HG02588 (cell line): ENCODE results near the gene RBMXL2.

ENCODE experiments used
- ATAC-seq: cut with Tn5 transposase; IDR thresholded peaks from one replicate; pipeline ENCODE4 v1.9.1; 2021; ENCODE audit warnings: mild to moderate bottlenecking, moderate library complexity; ENCODE audit not compliant: unreplicated experiment

Gene RBMXL2

GRCh38 chr11:7088921-7089320 is at the start of gene RBMXL2:
Gene RBMXL2 (plus strand): TSS chr11:7088998. CDS start chr11:7089121, 123 bp downstream.
- no peak for ATAC-seq

DNA sequence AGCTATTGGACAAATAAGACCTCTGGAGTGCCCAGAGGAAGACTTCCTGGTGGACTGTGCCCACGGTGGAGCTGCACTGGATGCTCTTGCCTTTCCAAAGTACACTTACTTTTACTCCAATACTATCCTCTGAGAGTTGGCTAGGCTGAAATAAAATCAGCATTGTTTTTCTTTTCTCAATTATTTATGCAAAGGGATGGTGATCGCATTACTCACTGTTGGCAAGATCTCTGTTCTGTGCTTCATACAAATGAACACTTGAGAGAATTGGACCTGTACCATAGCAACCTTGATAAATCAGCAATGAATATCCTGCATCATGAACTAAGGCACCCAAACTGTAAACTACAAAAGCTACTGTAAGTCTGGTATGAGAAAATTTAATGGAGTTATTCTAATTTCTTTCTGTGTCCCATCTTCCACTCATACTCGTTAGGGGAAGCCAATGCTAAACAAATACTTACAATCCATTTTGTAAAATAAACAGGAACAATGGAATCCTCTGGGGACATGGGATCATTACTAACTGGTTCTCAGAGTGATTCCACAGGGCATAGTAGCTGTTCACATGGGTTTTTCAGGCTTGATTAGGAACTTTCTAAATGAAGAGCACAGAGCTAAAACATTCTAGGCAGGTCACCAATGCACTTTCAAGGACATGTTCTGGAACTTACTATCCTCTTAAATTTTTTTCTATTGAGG is 42.2 kb upstream of the RBMXL2 start:
- ATAC-seq: no peak

- no peak for ATAC-seq
Measured at GRCh38 chr11:7050191-7050590, 38.6 kb upstream of the RBMXL2 start.

DNA sequence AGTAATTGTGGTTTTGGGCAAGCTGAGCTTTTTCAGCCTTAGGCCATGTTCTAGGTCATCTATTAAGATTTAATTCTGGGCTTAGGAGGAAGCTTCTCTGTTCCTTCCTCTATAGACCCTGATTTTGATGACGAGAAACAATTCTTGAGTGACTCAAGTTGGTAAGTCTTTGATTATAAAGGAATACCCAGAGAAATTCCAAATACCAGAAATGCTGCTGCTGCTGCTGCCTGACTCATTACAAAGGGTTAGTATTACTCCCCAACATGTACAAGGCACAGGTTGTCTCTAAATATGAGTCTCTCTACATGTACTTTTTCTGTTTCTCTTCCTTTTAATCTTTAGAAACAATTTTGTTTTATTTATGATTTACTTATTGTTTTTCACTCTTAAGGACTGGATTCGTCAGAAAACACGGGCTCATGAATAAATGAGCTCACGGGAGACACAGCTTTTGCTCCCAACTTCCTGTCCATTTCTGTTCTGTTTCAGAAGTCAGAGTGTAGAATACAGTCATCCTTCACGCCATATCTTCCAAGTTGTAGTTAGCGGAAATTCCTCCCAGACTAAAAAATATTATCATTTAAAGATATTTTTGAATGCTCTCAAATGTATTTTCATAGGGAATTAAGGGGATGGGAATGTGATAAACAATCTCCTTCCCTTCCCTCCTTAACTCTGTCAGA is 31.8 kb upstream of the RBMXL2 start:
- no peak for ATAC-seq

- no peak for ATAC-seq
Measured at GRCh38 chr11:7057641-7058040, 31.2 kb upstream of the RBMXL2 start.

GRCh38 chr11:7060868-7061267 is 27.9 kb upstream of the RBMXL2 start:
- no peak for ATAC-seq

GRCh38 chr11:7062534-7062933 is 26.3 kb upstream of the RBMXL2 start:
- ATAC-seq: no peak

DNA sequence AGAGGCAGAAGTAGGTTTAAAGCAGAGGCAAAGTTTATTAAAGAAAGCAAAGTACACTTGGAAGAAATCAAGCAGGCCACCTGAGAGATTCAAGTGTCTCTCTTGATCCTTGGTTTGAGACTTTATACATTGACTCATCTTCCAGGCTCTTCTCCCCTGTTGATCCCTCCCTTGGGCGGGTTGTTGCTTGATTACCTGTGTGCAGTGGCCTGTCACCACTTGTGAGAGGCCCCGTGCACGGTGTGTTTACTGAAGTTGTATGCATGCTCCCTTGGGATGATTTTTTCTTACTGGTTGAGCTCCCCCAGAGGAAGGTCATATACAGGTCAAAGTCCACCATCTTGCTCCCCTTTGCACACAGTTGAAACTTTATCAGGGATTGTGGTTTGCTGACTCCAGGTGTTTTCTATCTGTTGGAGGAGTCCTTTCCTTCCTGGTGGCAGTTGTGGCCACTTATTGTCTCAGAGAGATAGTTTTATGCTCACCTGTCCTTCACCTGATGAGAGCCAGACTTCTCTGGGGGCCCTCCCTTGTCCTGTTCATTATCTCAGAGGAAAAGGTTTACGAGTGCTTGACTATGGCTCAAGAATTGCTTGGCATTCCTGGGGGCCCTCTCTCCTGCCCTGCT is 16.3 kb upstream of the RBMXL2 start:
- no peak for ATAC-seq

- no peak for ATAC-seq
Measured at GRCh38 chr11:7077101-7077500, 11.7 kb upstream of the RBMXL2 start.

DNA sequence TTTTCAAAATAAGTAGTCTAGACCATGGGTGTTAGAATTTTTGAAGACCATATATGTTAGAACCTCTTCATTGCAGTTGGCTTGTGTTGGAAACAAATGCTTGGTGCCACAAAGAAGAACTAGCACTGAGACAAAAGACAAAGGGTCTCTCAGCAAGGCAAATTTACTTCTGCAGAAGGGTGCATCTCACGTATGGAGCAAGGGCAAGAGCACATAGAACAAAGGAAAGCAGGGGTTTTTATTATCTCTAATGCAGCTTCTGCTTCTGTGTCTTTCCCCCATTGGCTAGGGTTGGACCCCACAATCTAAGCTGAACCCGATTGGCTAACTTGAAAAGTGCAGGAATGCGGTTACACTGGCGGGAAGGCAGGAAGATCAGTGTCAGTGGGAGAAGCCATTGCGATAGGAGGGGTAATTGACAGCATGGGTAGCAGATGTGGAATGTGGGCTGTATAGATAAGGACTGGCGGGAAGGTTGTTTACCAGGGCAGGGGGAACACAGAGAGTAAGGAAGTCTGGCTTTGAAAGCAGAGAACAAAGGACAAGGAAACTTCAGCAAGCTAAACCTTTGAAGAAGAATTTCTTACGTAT is 9.2 kb upstream of the RBMXL2 start:
- no peak for ATAC-seq

- no peak for ATAC-seq
Measured at GRCh38 chr11:7080900-7081299, 7.9 kb upstream of the RBMXL2 start.

DNA sequence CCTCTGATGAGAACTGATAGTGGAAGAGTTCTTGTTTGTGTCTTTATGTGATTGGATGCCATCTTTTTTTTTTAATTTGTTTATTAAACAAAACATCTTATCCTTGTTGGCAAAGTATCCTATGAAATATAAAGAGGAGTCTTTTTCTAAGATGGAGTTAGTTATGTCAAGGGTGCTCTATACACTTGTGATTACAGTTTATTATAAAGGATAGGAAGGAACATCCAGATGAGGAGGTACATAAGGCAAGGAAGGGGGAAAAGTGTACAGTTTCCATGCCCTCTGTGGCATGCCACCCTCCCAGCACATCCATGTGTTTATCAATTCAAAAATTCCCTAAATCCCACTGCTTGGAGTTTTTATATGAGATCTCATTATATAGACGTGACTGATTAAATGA is 7.4 kb upstream of the RBMXL2 start:
- ATAC-seq: no peak

GRCh38 chr11:7089328-7090251 is 792 bp downstream of the RBMXL2 start:
- ATAC-seq: no peak

DNA sequence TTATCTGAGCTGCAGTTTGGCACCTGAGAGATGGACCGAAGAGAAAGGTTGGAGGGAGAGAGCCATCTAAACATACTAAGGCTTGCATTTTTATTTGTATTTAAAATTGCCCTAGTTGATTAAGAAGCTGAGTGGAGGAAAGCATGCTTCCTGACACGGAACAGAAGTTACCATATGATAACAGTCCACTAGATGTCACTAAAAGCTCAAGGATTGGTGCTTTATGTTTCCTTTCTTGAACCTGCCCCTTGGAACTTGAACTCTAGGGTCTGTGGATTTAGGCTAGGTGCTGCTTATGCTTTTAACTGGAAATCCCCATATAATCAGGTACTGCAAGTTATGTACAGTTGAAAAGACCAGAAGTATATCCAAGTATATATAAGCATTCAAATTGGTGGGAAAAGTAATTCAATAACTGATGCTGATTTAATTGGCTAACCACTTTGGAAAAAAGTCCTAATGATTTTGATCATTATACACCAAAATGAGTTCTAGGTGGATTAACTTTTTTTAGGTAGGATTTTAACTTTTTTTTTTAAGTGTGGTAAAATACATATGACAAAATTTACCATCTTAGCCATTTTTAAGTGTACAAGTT is 9.5 kb downstream of the RBMXL2 start:
- ATAC-seq: peak; percentile 87

GRCh38 chr11:7115780-7116179 is 27.0 kb downstream of the RBMXL2 start:
- no peak for ATAC-seq

DNA sequence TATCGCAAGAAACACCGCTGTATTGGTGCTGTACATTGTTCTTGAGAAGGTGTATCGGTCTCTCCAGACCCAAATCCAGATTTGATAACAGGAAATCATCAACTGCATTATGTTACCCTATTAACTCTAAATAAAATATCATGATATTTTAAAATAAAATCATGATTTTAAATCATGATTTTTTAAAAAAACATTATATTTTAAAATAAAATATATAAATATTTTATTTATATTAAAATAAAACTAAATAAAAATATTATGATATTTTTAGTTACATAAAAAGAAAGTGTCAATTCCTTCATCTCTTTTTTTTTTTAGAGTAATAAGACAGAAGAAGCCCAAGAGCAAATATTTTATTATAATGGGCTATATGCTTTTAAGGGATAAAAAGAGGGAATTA is 27.6 kb downstream of the RBMXL2 start:
- no peak for ATAC-seq

- no peak for ATAC-seq
Measured at GRCh38 chr11:7138051-7138450, 49.3 kb downstream of the RBMXL2 start.
